AG20443 (cell line): ENCODE data around the gene MRPL48.
A peak's percentile ranks its signal among the peaks of the same experiment; 100 is the strongest.
"Not testable (repeated sequence)": the region's sequence is repeated elsewhere in the genome, so short reads cannot be mapped to it uniquely, and the experiment has no call there.

Source experiments
- DNase-seq: peaks from one replicate; pipeline ENCODE4 v3.0.0; 2012; ENCODE audit warnings: low spot score, mixed read lengths

The MRPL48 gene

DNA sequence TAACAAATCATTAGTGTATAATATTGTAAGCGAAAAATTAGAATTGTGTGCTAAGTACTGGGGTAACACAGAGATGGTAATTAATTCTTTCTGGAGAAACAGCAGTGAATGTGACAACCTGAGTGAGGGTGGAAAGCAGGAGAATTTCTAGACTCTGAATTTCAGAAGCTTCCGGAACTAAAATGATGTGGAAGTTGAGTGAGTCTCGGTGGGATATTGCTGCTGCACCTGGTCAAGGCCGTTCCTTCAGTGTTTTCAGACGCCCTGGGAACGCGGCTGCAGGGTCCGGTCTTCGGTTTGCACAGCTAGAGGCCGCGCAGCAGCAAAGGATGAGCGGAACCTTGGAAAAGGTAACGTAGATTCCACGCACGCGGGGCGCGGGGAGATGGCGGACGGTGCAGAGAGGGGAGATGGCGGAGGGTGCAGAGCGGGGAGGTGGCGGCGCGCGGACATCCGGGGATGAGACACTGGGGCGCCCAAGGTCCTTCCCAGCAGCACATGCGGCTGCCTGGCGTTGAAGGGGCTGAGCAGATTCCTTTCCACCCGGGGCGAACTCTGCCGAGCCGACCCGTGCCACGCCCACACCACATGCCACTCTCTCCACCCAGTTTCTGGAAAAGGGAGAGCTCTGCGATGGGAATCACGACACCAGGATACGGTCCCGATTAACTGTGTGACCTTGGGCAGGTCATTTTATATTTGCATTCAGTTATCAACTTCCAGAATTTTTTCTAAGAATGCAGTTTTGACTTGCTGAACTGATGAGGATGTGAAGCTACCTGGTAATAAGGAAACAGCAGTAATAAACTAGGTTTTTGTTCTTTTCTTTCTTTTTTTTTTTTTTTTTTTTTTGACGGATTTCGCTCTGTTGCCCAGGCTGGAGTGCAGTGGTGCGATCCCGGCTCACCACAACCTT lies at the start of gene MRPL48:
MRPL48 (plus strand) TSS at position 232 of the 916 bp plus-strand sequence; CDS start at position 330, 98 bp downstream.
- DNase-seq, result peak; percentile 98

DNA sequence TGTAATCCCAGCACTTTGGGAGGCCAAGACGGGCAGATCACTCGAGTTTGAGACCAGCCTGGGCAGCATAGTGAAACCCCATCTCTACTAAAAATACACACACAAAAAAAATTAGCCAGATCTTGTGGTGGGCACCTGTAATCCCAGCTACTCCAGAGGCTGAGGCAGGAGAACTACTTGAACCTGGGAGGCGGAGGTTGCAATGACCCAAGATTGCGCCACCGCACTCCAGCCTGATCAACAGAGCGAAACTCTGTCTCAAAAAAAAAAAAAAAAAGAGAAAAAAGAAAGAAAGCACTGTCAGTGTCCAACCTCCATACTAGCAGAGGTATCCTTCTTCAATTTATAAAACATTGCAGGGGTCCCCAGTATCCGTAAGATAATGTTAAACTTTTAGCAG lies 44.6 kb upstream of the MRPL48 start:
- no peak for DNase-seq

DNA sequence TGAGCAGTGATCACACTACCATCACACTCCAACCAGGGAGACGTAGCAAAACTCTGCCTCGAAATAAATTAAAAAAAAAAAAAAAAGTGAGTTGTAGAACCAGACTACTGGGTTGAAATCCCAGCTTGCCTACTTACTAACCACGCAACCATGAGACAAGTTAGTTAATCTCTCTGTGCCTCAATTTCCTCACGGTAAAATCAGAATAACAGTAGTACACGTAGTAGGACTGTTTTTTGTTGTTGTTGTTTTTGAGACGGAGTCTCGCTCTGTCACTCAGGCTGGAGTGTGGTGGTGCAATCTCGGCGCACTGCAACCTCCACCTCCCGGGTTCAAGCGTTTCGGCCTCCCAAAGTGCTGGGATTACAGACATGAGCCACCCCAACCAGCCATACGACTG lies 41.0 kb upstream of the MRPL48 start:
- no peak for DNase-seq

DNA sequence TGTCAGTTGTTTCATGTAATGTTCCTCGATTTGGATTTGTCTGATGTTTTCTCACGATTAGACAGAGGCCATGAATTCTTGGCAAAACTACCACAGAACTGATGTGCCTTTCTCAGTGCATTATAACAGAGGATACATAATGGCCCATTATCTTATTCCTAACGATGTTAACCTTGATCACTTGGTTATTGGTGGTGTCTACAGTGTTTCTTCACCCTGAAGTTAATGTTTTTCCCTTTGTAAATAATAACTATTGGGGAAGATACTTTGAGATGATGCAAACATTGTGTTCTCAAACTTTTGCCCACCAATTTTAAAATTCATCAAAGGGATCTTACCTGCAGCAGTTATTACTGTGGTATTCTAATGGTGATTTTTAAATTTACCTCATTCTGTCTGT lies 39.9 kb upstream of the MRPL48 start:
- no peak for DNase-seq

DNA sequence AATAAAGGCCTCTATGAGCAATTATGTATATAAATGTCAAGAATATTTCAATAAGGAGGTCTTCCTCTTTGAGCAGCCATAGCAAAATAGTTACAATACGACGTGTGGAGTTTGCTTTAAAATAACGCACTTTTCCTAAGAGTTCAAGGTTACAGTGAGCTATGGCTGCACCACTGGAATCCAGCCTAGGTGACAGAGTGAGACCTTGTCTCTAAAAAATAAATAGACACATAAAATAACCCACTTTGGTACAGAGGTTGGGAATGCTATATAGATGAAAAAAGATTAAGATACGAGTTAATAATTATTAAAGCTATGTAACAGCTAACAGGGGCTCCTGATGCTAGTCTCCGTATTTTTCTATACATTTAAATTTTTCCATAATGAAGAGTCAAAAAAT lies 39.4 kb upstream of the MRPL48 start:
- no peak for DNase-seq

DNA sequence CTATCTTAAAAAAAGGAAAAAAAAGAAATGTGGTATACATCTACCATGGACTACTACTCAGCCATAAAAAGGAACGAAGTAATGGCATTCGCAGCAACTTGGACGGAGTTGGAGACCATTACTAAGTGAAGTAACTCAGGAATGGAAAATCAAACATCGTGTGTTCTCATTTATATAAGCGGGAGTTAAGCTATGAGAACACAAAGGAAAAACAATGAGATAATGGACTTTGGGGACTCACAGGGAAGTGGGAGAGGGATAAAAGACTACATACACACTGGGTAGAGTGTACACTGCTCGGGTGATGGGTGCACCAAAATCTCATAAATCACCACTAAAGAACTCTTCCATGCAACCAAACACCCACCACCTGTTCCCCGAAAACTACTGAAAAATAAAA lies 38.6 kb upstream of the MRPL48 start:
- DNase-seq, result no peak

DNA sequence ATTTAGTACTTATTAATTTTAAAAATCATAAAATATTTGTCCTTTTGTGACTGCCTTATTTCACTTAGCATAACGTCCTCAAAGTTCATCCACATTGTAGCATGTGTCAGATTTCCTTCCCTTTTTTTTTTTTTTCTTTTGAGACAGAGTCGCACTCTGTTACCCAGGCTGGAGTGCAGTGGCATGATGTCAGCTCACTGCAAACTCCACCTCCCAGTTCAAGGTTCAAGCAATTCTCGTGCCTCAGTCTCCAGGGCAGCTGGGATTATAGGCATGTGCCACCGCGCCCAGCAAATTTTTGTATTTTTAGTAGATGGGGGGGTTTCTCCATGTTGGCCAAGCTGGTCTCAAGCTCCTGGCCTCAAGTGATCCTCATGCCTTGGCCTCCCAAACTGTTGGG lies 37.4 kb upstream of the MRPL48 start:
- DNase-seq, result no peak

DNA sequence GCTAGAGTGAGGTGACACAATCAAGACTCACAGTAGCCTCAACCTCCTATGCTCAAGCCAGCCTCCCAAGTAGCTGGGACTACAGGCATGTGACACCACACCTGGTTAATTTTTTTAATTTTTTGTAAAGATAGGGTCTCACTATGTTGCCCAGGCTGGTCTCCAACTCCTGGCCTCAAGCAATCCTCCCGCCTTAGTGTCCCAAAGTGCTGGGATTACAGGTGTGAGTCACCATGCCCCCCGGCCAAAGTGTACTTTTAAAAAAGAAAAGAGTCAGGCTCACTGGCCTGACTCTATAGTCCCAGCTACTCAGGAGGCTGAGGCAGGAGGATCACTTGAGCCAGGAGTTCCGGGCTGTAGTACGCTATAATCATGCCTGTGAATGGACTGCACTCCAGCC lies 36.8 kb upstream of the MRPL48 start:
- not testable (repeated sequence) for DNase-seq

DNA sequence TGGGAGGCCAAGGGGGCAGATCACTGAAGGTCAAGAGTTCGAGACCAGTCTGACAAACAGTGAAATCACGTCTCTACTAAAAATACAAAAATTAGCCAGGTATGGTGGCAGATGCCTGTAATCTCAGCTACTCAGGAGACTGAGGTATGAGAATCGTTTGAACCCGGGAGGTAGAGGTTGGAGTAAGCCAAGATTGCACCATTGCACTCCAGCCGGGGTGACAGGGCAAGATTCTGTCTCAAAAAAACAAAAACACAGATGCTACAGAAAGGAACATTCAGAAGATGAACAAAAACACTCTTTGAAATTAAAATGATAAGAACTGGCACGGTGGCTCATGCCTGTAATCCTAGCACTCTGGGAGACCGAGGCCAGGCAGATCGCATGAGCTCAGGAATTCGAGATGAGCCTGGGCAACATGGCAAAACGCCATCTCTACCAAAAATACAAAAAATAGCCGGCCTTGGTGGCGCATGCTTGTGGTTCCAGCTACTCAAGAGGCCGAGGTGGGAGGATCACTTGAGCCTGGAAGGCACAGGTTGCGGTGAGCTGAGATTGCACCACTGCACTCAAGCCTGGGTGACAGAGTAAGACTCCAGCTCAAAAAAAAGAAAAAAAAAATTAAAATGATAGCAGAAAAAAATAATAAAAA lies 35.3 kb upstream of the MRPL48 start:
- DNase-seq, result no peak

DNA sequence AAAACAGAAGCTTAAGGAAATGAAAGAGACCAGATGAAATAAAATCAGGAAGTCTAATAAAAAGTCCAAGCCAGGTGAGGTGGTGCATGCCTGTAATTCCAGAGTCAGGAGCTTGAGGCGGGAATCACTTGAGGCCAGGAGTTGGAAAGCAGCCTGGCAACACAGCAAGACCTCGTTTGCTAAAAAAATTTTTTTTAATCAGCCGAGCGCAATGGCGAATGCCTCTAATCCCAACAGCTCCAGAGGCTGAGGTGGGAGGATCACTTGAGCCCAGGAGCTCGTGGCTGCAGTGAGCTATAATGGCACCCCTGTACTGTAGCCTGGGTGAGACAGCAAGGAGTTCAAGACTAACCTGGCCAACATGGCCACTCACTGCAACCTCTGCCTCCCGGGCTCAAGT lies 34.8 kb upstream of the MRPL48 start:
- DNase-seq, result no peak

DNA sequence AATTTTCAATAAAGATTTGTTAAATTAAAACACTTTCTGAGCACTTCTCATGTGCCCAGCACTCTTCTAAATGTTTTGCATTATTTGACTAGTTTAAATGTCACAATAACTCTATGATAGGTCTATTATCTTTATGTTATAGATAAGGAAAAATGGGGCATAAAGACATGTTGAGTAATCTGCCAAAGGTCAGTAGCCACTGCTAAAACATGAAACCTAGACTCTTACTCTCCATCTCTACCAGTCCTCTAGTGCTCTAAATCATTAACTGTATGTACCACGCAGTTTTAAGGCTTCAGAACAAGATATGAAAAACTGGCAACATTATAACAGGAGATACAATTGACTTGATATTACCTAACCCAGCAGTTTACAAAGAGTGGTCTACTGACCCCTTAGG lies 33.7 kb upstream of the MRPL48 start:
- no peak for DNase-seq

DNA sequence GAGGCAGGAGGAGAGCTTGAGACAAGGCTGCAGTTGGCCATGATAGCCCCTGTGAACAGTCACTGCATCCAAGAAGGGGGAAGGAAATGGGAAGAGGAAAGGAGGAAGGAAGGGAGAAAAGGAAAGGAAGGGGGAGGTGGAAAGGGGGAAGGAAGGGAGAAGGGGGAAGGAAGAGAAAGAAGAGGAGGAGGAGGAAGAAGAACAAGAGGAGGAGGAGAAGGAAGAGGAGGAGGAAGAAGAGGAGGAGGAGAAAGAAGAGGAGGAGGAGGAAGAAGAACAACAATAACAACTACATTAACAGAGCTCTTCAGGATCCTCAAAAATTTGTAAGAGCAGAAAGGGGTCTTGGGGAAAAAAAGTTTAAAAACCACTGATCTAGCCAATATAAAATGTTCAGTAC lies 32.0 kb upstream of the MRPL48 start:
- no peak for DNase-seq

DNA sequence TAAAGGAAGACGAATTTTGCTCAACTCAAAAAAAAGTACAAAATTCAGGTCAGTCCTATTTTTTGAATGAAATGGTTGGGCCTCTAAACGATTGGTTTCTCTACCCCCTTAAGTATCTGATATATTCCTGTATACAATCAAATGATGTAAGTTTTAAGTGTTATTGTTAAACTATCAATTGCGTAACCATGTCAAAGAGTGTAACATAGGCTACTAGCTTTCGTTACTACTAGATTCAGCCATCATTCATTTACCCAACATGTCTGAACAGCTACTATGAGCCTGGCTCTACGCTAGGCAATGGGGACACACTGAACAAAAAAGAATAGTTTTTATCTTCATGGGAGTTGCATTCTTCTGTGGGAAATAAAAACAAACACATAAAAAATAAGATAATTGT lies 30.1 kb upstream of the MRPL48 start:
- no peak for DNase-seq

DNA sequence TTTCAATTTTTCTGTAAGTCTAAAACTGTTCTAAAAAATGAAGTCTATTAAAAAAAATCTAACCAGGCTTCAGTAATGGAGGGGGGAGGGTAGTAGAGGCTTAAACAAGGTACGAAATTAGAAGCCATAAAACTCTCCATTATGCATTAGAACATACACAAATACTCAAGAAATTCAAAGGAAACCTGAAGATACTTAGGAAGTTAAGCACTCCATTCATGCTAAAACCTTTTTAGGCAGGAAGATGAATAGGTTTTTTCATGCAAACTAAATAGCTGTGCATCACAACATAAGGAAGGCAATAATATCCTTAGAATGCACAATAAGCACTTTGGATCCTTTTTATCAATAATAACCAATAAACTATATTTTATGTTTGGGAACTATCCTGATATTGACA lies 29.2 kb upstream of the MRPL48 start:
- no peak for DNase-seq

DNA sequence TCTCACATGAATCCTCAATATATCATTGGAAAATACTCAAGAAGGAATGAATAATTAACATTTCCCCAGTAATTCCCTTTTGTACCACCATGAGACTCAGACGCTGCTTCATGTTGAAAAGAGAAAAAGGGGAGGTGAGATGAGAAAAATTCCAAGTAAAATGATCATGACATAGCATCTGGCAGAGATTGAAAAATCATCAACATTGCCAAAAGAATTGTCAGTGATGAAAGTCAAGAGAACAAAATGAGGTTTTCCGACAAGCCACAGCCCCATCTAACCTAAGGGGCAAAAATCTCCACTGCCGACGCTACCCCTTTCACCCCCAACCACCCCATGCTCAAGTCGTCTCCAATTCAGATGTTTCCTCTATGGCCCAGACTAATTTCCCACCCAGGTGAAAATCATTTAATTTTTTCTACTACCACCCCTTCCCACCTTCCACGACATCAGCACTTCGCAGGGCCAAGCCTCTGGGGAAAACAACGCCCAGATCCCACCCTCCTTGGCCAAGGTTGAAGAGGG lies 28.0 kb upstream of the MRPL48 start:
- DNase-seq, result peak; percentile 21

DNA sequence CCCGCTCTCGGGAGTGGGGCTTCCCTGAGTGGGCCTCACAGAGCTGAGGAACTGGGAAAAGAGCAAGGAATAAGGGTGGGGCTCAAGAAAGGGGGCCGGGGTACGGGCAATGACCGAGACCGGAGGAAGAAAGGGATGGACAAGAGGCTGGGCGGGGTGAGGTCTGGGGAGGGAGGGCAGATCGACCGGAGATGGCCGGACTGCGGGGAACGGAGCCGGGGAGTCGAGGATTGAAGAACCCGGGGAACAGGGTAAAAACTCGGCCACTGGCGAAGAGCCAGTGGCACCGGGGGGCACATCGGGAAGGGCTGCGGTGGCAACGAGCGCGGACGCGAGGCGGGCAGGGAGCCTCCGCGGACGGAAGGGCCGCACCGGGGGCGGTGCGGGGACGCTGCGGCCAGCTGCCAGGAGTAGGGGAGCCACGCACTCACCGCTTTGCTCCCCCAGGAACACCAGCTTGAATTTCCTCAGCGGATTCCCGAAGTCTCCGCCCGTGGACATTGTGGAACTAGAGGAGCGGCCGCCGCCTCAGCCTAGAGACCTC lies 27.5 kb upstream of the MRPL48 start:
- DNase-seq, result peak; percentile 67

DNA sequence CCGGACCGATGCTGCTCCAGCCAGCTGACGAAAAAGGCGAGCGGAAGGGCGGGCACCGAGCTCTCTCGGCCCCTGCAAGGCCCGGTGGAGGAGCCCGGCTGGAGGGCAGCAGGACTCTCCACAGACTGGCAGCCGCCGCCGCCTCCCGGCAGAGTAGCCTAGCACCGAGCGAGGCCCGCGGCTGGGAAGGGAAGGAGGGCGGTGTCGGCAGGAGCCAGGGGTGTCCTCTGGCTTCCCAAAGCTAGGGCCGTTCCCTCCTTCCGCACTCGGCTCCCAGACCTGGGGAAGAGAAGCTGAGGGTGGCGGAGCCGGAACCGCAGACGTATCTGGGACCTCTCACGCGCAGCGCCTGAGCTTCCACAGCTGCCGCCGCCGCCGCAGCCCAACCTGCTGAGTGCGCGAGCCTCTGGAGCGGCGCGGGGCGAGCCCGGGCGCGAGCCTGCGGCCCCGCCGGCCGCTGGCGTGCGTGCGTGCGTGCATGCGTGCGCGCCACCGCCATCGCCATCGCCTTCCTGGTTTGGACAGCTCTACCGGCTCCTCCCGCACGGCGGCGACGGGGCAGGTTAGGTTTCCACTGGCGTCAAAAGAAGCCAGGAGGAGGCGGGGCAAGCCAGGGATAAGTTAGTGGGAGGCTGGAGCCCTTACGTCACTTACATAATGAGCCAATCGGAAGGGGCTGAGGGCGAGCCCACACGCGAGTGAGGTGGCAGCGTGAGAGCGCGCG lies 26.8 kb upstream of the MRPL48 start, which contains the start of gene RAB6A:
RAB6A (minus strand) TSS at position 396 of the 724 bp plus-strand sequence. CDS start 439 bp downstream, outside the sequence.
- peak; percentile 98 for DNase-seq

DNA sequence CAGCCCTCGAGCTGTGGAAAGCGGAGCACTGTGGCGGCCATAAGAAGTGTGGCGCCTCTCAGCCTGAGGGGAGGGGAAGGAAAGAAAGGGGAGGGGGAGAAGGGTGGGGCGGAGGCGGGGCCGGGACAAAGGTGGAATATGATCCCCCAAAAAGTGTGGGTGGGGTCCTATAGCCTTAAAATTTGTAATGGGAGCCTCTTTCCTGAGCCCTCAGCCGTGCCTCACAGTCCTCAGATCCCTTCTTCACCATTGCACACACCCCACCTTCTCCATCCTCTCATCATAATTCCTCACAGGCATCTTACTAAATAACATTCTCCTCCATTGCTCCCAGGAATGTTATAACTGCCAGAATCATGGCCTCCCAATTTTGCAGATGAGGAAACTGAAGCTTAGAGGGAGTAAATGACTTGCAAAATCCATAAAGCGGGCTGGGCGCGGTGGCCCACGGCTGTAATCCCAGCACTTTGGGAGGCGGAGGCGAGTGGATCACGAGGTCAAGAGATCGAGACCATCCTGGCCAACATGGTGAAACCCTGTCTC lies 26.2 kb upstream of the MRPL48 start:
- no peak for DNase-seq

DNA sequence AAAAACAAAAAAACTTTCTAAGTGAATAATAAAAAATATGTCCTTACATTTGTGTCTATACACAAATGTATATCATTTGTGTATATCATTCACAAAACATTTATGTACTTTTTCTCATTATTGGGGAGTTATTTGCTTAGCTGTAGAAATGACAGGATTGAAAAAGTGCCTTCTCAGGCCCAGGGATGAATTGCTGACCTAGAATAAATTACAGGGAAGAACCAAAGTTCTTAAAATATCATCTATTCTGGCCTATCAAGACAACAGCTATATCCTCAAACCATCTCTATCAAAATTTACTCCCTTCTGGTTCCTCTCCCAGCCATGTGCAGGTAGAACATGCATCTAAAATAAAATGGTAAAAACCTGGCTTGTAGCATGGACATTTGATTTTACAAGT lies 24.9 kb upstream of the MRPL48 start:
- DNase-seq, result no peak

DNA sequence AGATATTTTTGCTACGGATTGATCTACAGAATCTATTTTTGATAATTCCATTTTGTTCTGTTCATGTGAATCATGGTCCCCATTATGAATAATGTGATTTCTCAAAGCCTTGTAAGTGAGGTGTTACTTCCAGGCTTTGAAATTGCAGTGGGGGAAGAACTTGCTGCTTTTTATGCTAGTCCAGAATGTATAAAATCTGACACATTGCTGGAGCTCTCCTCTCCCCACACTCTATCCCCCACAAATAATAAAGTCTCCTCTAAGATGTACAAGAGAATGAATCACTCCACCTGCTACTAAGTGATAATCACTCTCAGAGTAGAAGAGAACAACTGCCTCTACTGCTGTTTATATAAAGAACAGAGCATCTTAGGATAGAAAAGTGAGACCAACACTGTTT lies 20.9 kb upstream of the MRPL48 start:
- DNase-seq, result no peak

DNA sequence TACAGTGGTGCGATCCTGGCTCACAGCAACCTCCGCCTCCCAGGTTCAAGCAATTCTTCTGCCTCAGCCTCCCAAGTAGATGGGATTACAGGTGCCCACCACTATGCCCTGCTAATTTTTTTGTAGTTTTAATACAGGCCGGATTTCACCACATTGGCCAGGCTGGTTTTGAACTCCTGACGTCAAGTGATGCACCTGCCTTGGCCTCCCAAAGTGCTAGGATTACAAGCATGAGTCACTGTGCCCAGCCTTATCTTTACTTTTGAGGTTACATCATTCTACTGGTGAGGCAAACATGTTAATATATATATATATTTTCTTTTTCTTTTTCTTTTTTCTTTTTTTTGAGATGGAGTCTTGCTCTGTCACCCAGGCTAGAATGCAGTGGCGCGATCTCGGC lies 16.9 kb upstream of the MRPL48 start:
- not testable (repeated sequence) for DNase-seq
